NCI-H748 (cell line): ENCODE results near the gene SNAI1.

Experiments used
- DNase-seq: peaks from one replicate; lab custom pipeline; 2025; ENCODE audit not compliant: unreplicated experiment; lab: John Stamatoyannopoulos, UW

SNAI1 gene

GRCh38 chr20:50032955-50033666, 50.3 kb downstream of the SNAI1 start:
- DNase-seq: no peak

- no peak for DNase-seq
Observed at GRCh38 chr20:50034567-50035180, 51.9 kb downstream of the SNAI1 start.

GRCh38 chr20:50036703-50037102, 53.9 kb downstream of the SNAI1 start:
- no peak for DNase-seq

GRCh38 chr20:50037123-50037522, 54.3 kb downstream of the SNAI1 start:
- DNase-seq: peak; percentile 11

- no peak for DNase-seq
Observed at GRCh38 chr20:50037575-50037974, 54.8 kb downstream of the SNAI1 start.

- no peak for DNase-seq
Observed at GRCh38 chr20:50038169-50038568, 55.4 kb downstream of the SNAI1 start.
